IMR-90 (cell line): ENCODE data around the gene DNMT3A. TPM values are rescaled to one million over a fixed set of nuclear protein-coding genes. Genes with fewer than 3 reads are reported as not detected.

Experiments
- ATAC-seq: fragments of 200-7000 bp; cut with Tn5 transposase; 2 replicates; pipeline ENCODE4 v1.9.1; 2020; ENCODE audit warnings: low read depth, mild to moderate bottlenecking, moderate library complexity
- BruUV-seq: library from RNA; stranded (reverse); fragments of 400-500 nt; replicated peaks from 2 replicates; lab custom pipeline; 2021; lab: Mats Ljungman, UMichigan
- CTCF ChIA-PET: fragments of 300-600 bp; formaldehyde crosslinking; extraction: SDS; loops from one replicate; lab custom pipeline; 2021; ENCODE audit warnings: antibody characterized with exemption; lab: Yijun Ruan, JAX
- POLR2A ChIA-PET: fragments of 300-600 bp; sonication (Branson Sonifier 250); formaldehyde crosslinking; loops from one replicate; lab custom pipeline; 2022; ENCODE audit warnings: antibody characterized with exemption; ENCODE audit not compliant: unreplicated experiment; lab: Charles Lee
- DNase-seq: peaks from one replicate; pipeline ENCODE4 v3.0.0; 2013
- H2AFZ ChIP-seq: replicated peaks from 2 replicates; pipeline ENCODE3; 2013; ENCODE audit warnings: low read length, mild to moderate bottlenecking; ENCODE audit not compliant: poor library complexity
- H2AK5ac ChIP-seq: 2 replicates; pipeline ENCODE4 v1.6.1; 2013; ENCODE audit warnings: low read depth, low read length, inconsistent platforms
- H2AK9ac ChIP-seq: replicated peaks from 2 replicates; pipeline ENCODE3; 2013; ENCODE audit warnings: mild to moderate bottlenecking, low read depth, low read length, moderate library complexity; ENCODE audit not compliant: poor library complexity
- H2BK120ac ChIP-seq: 2 replicates; pipeline ENCODE4 v1.6.1; 2013; ENCODE audit warnings: low read depth, low read length, inconsistent platforms
- H2BK15ac ChIP-seq: 3 replicates; pipeline ENCODE4 v1.6.1; 2013; ENCODE audit warnings: low read depth, low read length, inconsistent platforms
- H2BK20ac ChIP-seq: 2 replicates; pipeline ENCODE4 v1.6.1; 2013; ENCODE audit warnings: low read depth, mild to moderate bottlenecking, inconsistent platforms, low read length, moderate library complexity
- H2BK5ac ChIP-seq: 2 replicates; pipeline ENCODE4 v1.6.1; 2013; ENCODE audit warnings: mild to moderate bottlenecking, low read depth, low read length, inconsistent platforms; ENCODE audit not compliant: poor library complexity, severe bottlenecking
- H3K14ac ChIP-seq: replicated peaks from 2 replicates; pipeline ENCODE4 v1.6.1; 2013; ENCODE audit warnings: low read depth, low read length, inconsistent platforms
- H3K18ac ChIP-seq: 2 replicates; pipeline ENCODE4 v1.6.1; 2013; ENCODE audit warnings: low read depth, low read length, control low read depth
- H3K23ac ChIP-seq: 2 replicates; pipeline ENCODE4 v1.6.1; 2013; ENCODE audit warnings: low read depth, low read length, inconsistent platforms
- H3K27ac ChIP-seq: 2 replicates; pipeline ENCODE4 v1.5.1; 2013; ENCODE audit warnings: mild to moderate bottlenecking, control low read depth, low read length; ENCODE audit not compliant: insufficient read depth
- H3K27me3 ChIP-seq: 2 replicates; pipeline ENCODE4 v1.6.1; 2013; ENCODE audit warnings: low read length; ENCODE audit not compliant: control insufficient read depth, insufficient read depth
- H3K36me3 ChIP-seq: 2 replicates; pipeline ENCODE4 v1.6.1; 2013; ENCODE audit warnings: low read length, mixed read lengths; ENCODE audit not compliant: control insufficient read depth, insufficient read depth
- H3K4ac ChIP-seq: 2 replicates; pipeline ENCODE4 v1.6.1; 2013; ENCODE audit warnings: low read depth, low read length, inconsistent platforms
- H3K4me1 ChIP-seq: 2 replicates; pipeline ENCODE4 v1.6.1; 2013; ENCODE audit warnings: low read length, mixed read lengths; ENCODE audit not compliant: control insufficient read depth, insufficient read depth
- H3K4me2 ChIP-seq: 2 replicates; pipeline ENCODE4 v1.6.1; 2013; ENCODE audit warnings: low read depth, mild to moderate bottlenecking, control low read depth, low read length, moderate library complexity
- H3K4me3 ChIP-seq: 2 replicates; pipeline ENCODE4 v1.5.1; 2013; ENCODE audit warnings: low read depth, mild to moderate bottlenecking, control low read depth, low read length, moderate library complexity; ENCODE audit not compliant: insufficient read depth
- H3K56ac ChIP-seq: 2 replicates; pipeline ENCODE4 v1.6.1; 2013; ENCODE audit warnings: low read length, inconsistent platforms; ENCODE audit not compliant: insufficient read depth; ENCODE audit errors: extremely low read depth
- H3K79me1 ChIP-seq, 2 experiments: 2 replicates each; pipeline ENCODE4 v1.6.1; 2013; ENCODE audit warnings: low read length in 2 of 2, inconsistent platforms in 1 of 2, low read depth in 1 of 2
- H3K9ac ChIP-seq: 2 replicates; pipeline ENCODE4 v1.6.1; 2013; ENCODE audit warnings: low read depth, low read length, control low read depth
- H3K9me1 ChIP-seq: 2 replicates; pipeline ENCODE4 v1.6.1; 2013; ENCODE audit warnings: low read length, inconsistent platforms; ENCODE audit not compliant: insufficient read depth
- H3K9me3 ChIP-seq: 2 replicates; pipeline ENCODE4 v1.6.1; 2013; ENCODE audit warnings: low read length; ENCODE audit not compliant: control insufficient read depth, insufficient read depth
- H4K20me1 ChIP-seq: 2 replicates; pipeline ENCODE4 v1.6.1; 2013; ENCODE audit warnings: low read length, inconsistent platforms; ENCODE audit not compliant: insufficient read depth
- H4K5ac ChIP-seq: 2 replicates; pipeline ENCODE4 v1.6.1; 2013; ENCODE audit warnings: mild to moderate bottlenecking, low read depth, low read length, control low read depth
- H4K8ac ChIP-seq, 2 experiments: 2 replicates each; pipeline ENCODE4 v1.6.1; 2013; ENCODE audit warnings: low read depth in 2 of 2, low read length in 2 of 2, control low read depth in 1 of 2, inconsistent platforms in 1 of 2
- H4K91ac ChIP-seq: 2 replicates; pipeline ENCODE4 v1.6.1; 2013; ENCODE audit warnings: low read depth, low read length, inconsistent platforms; ENCODE audit not compliant: insufficient read depth
- CEBPB ChIP-seq: IDR thresholded peaks from 2 replicates; pipeline ENCODE4 v1.6.1; 2012; ENCODE audit warnings: low read depth, low read length, improper control_type of control experiment
- CHD1 ChIP-seq: IDR thresholded peaks from 2 replicates; pipeline ENCODE4 v1.6.1; 2012; ENCODE audit warnings: low read depth, low read length, improper control_type of control experiment
- MAFK ChIP-seq: IDR thresholded peaks from 2 replicates; pipeline ENCODE4 v1.6.1; 2012; ENCODE audit warnings: low read depth, low read length, improper control_type of control experiment
- MAZ ChIP-seq: IDR thresholded peaks from 2 replicates; pipeline ENCODE4 v1.6.1; 2012; ENCODE audit warnings: low read depth, mild to moderate bottlenecking, low read length, improper control_type of control experiment, moderate library complexity, borderline replicate concordance
- MXI1 ChIP-seq: IDR thresholded peaks from 2 replicates; pipeline ENCODE4 v1.6.1; 2012; ENCODE audit warnings: low read depth, mild to moderate bottlenecking, low read length, moderate library complexity, borderline replicate concordance
- POLR2A ChIP-seq: IDR thresholded peaks from 2 replicates; pipeline ENCODE4 v1.6.1; 2012; ENCODE audit warnings: mild to moderate bottlenecking, low read depth, low read length
- RAD21 ChIP-seq: IDR thresholded peaks from 2 replicates; pipeline ENCODE4 v1.6.1; 2012; ENCODE audit warnings: low read length, improper control_type of control experiment
- RFX5 ChIP-seq: IDR thresholded peaks from 2 replicates; pipeline ENCODE4 v1.8.0; 2012; ENCODE audit warnings: low read depth, mild to moderate bottlenecking, low read length, moderate library complexity
- WGBS, 2 experiments: methylation state at CpG; one replicate each; pipeline versions ENCODE4 v1.1.5 to v1.1.7; 2013; ENCODE audit warnings: missing lambda C conversion rate in 2 of 2; ENCODE audit not compliant: insufficient read length in 1 of 2; ENCODE audit errors: extremely low coverage in 2 of 2; 5-methylcytosine and 5-hydroxymethylcytosine counted together
- dilution Hi-C: fragments of 300-500 bp; cut with HindIII; formaldehyde crosslinking; loops from one replicate; pipeline ENCODE4 v1.14.3; 2018; ENCODE audit warnings: low sequenced_read_pairs; ENCODE audit not compliant: unreplicated experiment
- in situ Hi-C: fragments of 300-500 bp; cut with MboI; formaldehyde crosslinking; loops from 3 replicates; pipeline ENCODE4 v1.14.3; 2019; ENCODE audit warnings: low sequenced_read_pairs, inconsistent platforms, mixed read lengths
- intact Hi-C: fragments of 100-400 bp; cut with micrococcal nuclease; formaldehyde crosslinking; loops from 2 replicates; pipeline ENCODE4 v1.10.0; 2022
- polyA plus RNA-seq, 3 experiments: library from polyadenylated mRNA; depleted of rRNA; stranded (reverse); fragments of >200 nt; gene quantifications; 2 replicates each; pipeline ENCODE4 v1.2.3, GENCODE V29; 2012; ENCODE audit warnings: low replicate concordance in 1 of 3
- total RNA-seq: library from RNA; depleted of rRNA; stranded (reverse); fragments of >200 nt; gene quantifications from 2 replicates; pipeline ENCODE4 v1.2.3, GENCODE V29; 2012

The DNMT3A gene
- total and polyA plus RNA-seq, 2 of the 4 experiments (the other 2 are of a cell fraction): 4.4 to 9.7 TPM

DNA sequence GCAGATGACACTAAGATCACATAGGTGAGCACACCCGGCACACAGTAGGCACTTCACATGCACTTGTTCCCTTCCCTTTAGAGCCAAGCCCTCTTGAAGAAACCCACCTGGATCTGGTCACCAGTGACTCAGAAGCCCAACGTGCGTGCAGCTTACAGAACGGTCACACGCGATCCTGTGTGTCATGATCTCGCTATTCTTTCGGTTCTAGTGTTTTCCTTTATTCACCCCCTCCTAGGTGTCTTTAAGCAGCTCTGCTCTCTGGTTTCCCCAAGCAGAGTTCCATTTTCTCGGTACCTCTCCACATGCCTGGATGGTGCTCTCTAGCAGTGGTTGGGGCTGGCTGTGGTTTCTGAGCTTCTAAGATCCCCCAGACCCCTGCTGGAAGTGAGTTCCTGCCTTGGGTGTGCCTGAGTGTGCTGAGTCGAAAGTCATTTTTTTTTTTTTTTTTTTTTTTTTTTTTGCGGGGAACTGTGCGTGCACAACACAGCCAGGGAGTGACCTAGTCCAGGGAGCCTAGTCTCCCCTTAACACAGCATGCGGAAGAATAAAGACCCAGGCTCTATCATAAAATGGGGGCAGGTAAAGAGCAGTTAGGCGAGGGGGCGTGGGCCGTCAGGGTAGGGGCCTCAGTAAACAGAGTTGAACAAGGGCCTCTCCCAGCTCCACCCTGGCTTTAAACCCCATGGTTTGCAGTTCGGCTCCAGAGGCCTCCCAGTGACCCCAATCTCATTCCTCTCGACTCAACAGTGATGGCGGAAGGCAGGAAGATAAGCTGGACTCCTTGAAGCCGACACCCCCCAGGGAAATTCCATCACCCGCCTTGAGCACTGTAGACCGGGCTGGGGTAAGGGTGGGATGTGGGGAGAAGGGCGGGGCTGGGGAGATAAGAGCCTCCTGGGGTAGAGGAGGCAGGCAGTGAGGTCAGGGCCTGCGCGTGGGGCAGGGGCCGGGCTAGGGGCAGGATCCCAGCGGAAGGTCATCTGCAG is 29.8 kb upstream of the DNMT3A start:
- BruUV-seq: no TSS peak
- Histone ChIP-seq H3K4ac (no peak overlapping the region), H3K9me1 (0 out of 2 replicates have a peak, but pooled peaks cover 5% of the 10 kb centered on the region), H3K14ac (no peak overlapping the region), H2AK5ac (no peak overlapping the region), H3K56ac (no peak overlapping the region), H3K36me3 (no peaks in the 10 kb centered on the region), H3K18ac (no peak overlapping the region), H2BK15ac (no peak overlapping the region), H3K9me3 (no peaks in the 10 kb centered on the region), H4K91ac (no peak overlapping the region), H2BK120ac (no peak overlapping the region), H4K5ac (no peak overlapping the region), H2BK5ac (no peak overlapping the region), H3K4me3 (no peak overlapping the region), H2BK20ac (no peak overlapping the region), H2AK9ac (no peak overlapping the region), H3K27ac (no peak overlapping the region), H3K27me3 (peaks cover 4% of the 10 kb centered on the region), H4K8ac (no peak overlapping the region), H2AFZ (no peak overlapping the region), H3K4me2 (no peak overlapping the region), H3K4me1 (no peaks in the 10 kb centered on the region), H3K79me1 (no peaks in the 10 kb centered on the region), H3K23ac (no peak overlapping the region), H3K9ac (no peak overlapping the region), H4K20me1 (no peaks in the 10 kb centered on the region)
- TF ChIP-seq MAZ: no peak
- no peak for TF ChIP-seq POLR2A
- no peak for TF ChIP-seq CHD1
- TF ChIP-seq RFX5: no peak
- TF ChIP-seq CEBPB: no peak
- TF ChIP-seq MAFK: no peak
- TF ChIP-seq MXI1: no peak
- TF ChIP-seq RAD21: no peak
- WGBS, 2 experiments: 75% methylated on average over 8 of the region's 27 CpGs; no CpG with 5 or more reads in 1 of the 2 experiments
- no peak for ATAC-seq
- CTCF ChIA-PET: interaction anchor here (1.7 kb wide), 1 partner anchor 10 kb away, joined by 7 read pairs; no protein-coding TSS in a partner anchor
- no peak for DNase-seq
- intact Hi-C loops (no loop called here), in situ Hi-C loops (no loop called here), dilution Hi-C loops (no loop called here)
- POLR2A ChIA-PET: no interaction called here
